Measurements from ENCODE around the gene PRKN.

PRKN gene

GRCh38 chr6:162058281-162058875 is 669.2 kb downstream of the PRKN start:
- no peak for DNase-seq (ENCODE audit: low spot score)

- DNase-seq (ENCODE audit: low spot score): no peak
Measured at GRCh38 chr6:162056745-162057144, 670.8 kb downstream of the PRKN start.

GRCh38 chr6:162056061-162056460 is 671.5 kb downstream of the PRKN start:
- DNase-seq (ENCODE audit: low spot score): no peak

GRCh38 chr6:162055365-162055764 is 672.2 kb downstream of the PRKN start:
- no peak for DNase-seq (ENCODE audit: low spot score)

GRCh38 chr6:162053084-162053483 is 674.5 kb downstream of the PRKN start:
- no peak for DNase-seq (ENCODE audit: low spot score)

- DNase-seq (ENCODE audit: low spot score): no peak
Measured at GRCh38 chr6:162050579-162050978, 677.0 kb downstream of the PRKN start.

GRCh38 chr6:162046324-162046723 is 681.2 kb downstream of the PRKN start:
- DNase-seq (ENCODE audit: low spot score): no peak

- DNase-seq (ENCODE audit: low spot score): no peak
Measured at GRCh38 chr6:162032620-162033019, 694.9 kb downstream of the PRKN start.

GRCh38 chr6:162029873-162030576 is 697.5 kb downstream of the PRKN start:
- DNase-seq (ENCODE audit: low spot score): no peak

- DNase-seq (ENCODE audit: low spot score): no peak
Measured at GRCh38 chr6:162026843-162027242, 700.7 kb downstream of the PRKN start.

- DNase-seq (ENCODE audit: low spot score): no peak
Measured at GRCh38 chr6:162026031-162026430, 701.5 kb downstream of the PRKN start.

- no peak for DNase-seq (ENCODE audit: low spot score)
Measured at GRCh38 chr6:162019349-162019748, 708.2 kb downstream of the PRKN start.

GRCh38 chr6:162017536-162017935 is 710.0 kb downstream of the PRKN start:
- DNase-seq (ENCODE audit: low spot score): no peak

GRCh38 chr6:162014069-162014811 is 713.3 kb downstream of the PRKN start:
- DNase-seq (ENCODE audit: low spot score): no peak

GRCh38 chr6:162005372-162005771 is 722.2 kb downstream of the PRKN start:
- no peak for DNase-seq (ENCODE audit: low spot score)

GRCh38 chr6:161996783-161997182 is 730.8 kb downstream of the PRKN start:
- no peak for DNase-seq (ENCODE audit: low spot score)

GRCh38 chr6:161985876-161986423 is 741.6 kb downstream of the PRKN start:
- DNase-seq (ENCODE audit: low spot score): no peak

- DNase-seq (ENCODE audit: low spot score): no peak
Measured at GRCh38 chr6:161984713-161985112, 742.9 kb downstream of the PRKN start.

GRCh38 chr6:161976553-161976952 is 751.0 kb downstream of the PRKN start:
- no peak for DNase-seq (ENCODE audit: low spot score)

GRCh38 chr6:161973064-161973463 is 754.5 kb downstream of the PRKN start:
- DNase-seq (ENCODE audit: low spot score): no peak

GRCh38 chr6:161971043-161971442 is 756.5 kb downstream of the PRKN start:
- no peak for DNase-seq (ENCODE audit: low spot score)

GRCh38 chr6:161963634-161964234 is 763.8 kb downstream of the PRKN start:
- DNase-seq (ENCODE audit: low spot score): no peak

GRCh38 chr6:161963181-161963580 is 764.4 kb downstream of the PRKN start:
- DNase-seq (ENCODE audit: low spot score): no peak

All from CD4-positive, alpha-beta T cell treated with Interleukin-6 at 100 ng/mL for 8 hours (primary cell).